ENCODE measurements around the gene KDM5A.

KDM5A gene

GRCh38 chr12:243381-243780 is 145.7 kb downstream of the KDM5A start:
- no peak for TF ChIP-seq GABPA (IDR thresholded peaks at IDR 0.05; ENCODE audit: low read depth)
- TF ChIP-seq POLR2AphosphoS5 (IDR thresholded peaks at IDR 0.05; ENCODE audit: low read depth): no peak
- TF ChIP-seq CTCF (IDR thresholded peaks at IDR 0.05; ENCODE audit: insufficient read depth, low read length): no peak
- TF ChIP-seq SPI1 (IDR thresholded peaks at IDR 0.05; ENCODE audit: borderline replicate concordance, low read depth): no peak
- TF ChIP-seq REST (IDR thresholded peaks at IDR 0.05; ENCODE audit: insufficient replicate concordance, low read depth): no peak
- Histone ChIP-seq H3K4me3 (replicated peaks; ENCODE audit: insufficient read depth, low read length) (no peak overlapping the region), H3K27ac (replicated peaks) (no peak overlapping the region), H3K27me3 (ENCODE audit: insufficient read depth, poor library complexity, severe bottlenecking) (no peaks in the 10 kb centered on the region)
- no peak for DNase-seq (ENCODE audit: low read depth in 1 of 2, low spot score in 1 of 2)

- no peak for TF ChIP-seq REST (IDR thresholded peaks at IDR 0.05; ENCODE audit: insufficient replicate concordance, low read depth)
- TF ChIP-seq CTCF (IDR thresholded peaks at IDR 0.05; ENCODE audit: insufficient read depth, low read length): no peak
- no peak for TF ChIP-seq SPI1 (IDR thresholded peaks at IDR 0.05; ENCODE audit: borderline replicate concordance, low read depth)
- no peak for TF ChIP-seq GABPA (IDR thresholded peaks at IDR 0.05; ENCODE audit: low read depth)
- no peak for TF ChIP-seq POLR2AphosphoS5 (IDR thresholded peaks at IDR 0.05; ENCODE audit: low read depth)
- DNase-seq (ENCODE audit: low read depth in 1 of 2, low spot score in 1 of 2): no peak
- no peak overlapping the region for H3K4me3 ChIP-seq (replicated peaks; ENCODE audit: insufficient read depth, low read length)
- no peak overlapping the region for H3K27ac ChIP-seq (replicated peaks)
- no peaks in the 10 kb centered on the region for H3K27me3 ChIP-seq (ENCODE audit: insufficient read depth, poor library complexity, severe bottlenecking)
Observed at GRCh38 chr12:242496-242895, 146.6 kb downstream of the KDM5A start.

- Histone ChIP-seq H3K27me3 (ENCODE audit: insufficient read depth, poor library complexity, severe bottlenecking) (no peaks in the 10 kb centered on the region), H3K4me3 (replicated peaks; ENCODE audit: insufficient read depth, low read length) (no peak overlapping the region), H3K27ac (replicated peaks) (no peak overlapping the region)
- DNase-seq (ENCODE audit: low read depth in 1 of 2, low spot score in 1 of 2): no peak
- TF ChIP-seq SPI1 (IDR thresholded peaks at IDR 0.05; ENCODE audit: borderline replicate concordance, low read depth) (no peak), CTCF (IDR thresholded peaks at IDR 0.05; ENCODE audit: insufficient read depth, low read length) (no peak), GABPA (IDR thresholded peaks at IDR 0.05; ENCODE audit: low read depth) (no peak), REST (IDR thresholded peaks at IDR 0.05; ENCODE audit: insufficient replicate concordance, low read depth) (no peak), POLR2AphosphoS5 (IDR thresholded peaks at IDR 0.05; ENCODE audit: low read depth) (no peak)
Observed at GRCh38 chr12:241266-241665, 147.9 kb downstream of the KDM5A start.

Measured in HL-60 (cell line).